HG03196 (cell line): ENCODE results near the gene CEP97.
"Not testable (repeated sequence)": the region's sequence is repeated elsewhere in the genome, so short reads cannot be mapped to it uniquely, and the experiment has no call there.

Experiments used
- ATAC-seq: cut with Tn5 transposase; IDR thresholded peaks from one replicate; pipeline ENCODE4 v1.9.1; 2021; ENCODE audit not compliant: unreplicated experiment

Gene CEP97, protein sequence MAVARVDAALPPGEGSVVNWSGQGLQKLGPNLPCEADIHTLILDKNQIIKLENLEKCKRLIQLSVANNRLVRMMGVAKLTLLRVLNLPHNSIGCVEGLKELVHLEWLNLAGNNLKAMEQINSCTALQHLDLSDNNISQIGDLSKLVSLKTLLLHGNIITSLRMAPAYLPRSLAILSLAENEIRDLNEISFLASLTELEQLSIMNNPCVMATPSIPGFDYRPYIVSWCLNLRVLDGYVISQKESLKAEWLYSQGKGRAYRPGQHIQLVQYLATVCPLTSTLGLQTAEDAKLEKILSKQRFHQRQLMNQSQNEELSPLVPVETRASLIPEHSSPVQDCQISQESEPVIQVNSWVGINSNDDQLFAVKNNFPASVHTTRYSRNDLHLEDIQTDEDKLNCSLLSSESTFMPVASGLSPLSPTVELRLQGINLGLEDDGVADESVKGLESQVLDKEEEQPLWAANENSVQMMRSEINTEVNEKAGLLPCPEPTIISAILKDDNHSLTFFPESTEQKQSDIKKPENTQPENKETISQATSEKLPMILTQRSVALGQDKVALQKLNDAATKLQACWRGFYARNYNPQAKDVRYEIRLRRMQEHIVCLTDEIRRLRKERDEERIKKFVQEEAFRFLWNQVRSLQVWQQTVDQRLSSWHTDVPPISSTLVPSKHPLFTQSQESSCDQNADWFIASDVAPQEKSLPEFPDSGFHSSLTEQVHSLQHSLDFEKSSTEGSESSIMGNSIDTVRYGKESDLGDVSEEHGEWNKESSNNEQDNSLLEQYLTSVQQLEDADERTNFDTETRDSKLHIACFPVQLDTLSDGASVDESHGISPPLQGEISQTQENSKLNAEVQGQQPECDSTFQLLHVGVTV

GRCh38 chr3:101724329-101725193 is at the start of gene CEP97:
CEP97 (plus strand) TSS chr3:101724614; CDS start chr3:101724677, 63 bp downstream.
- peak; percentile 92 for ATAC-seq

DNA sequence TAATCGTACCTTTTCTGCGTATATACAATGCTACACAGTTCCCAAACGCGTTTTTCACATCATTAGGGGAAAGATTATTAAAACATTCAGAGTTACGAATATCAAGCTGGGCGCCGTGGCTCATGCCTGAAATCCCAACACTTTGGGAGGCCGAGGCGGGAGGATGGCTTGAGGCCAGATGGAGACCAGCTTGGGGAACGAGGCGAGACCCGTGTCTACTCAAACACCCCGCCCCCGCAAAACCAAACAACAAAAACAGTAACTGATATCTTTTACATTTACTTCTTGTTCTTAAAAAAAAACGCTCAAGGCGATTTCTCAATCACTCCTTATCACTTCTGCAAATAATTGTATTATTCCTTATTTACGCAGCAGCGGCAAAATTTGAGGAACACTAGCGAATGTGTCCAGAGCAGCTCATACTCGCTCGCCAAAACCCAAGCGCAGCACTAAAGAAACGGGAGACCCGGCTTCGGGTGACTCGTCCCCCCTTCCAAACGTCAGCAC is 48.7 kb upstream of the CEP97 start:
- no peak for ATAC-seq

DNA sequence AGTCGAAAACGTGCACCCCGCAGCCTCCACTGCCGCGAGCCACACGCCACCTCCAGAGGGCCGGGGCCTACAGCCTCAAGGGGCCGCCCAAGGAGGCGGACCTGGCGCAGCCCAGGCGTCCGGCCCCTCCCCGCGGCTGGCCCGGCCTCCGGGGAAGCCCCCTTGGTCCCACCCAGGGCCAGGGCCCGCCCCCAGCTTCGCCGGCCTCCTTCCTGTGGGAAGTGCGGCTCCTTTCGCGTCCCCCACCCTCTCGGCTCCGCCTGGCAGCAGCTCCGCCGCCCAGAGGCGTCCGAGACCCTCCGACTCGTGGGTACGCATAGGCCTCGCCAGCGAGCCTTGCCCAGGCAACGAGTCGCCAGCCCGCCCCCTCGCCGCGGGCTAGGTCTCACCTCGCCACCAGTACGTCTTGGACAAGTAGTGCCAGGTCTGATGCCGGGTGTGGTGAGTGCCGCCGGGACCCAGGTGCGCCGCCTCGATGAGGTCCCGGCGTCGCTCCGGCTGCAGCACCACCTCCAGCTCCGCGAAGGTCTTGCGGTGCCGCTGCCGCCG is 48.1 kb upstream of the CEP97 start:
- peak; percentile 81 for ATAC-seq

GRCh38 chr3:101676765-101677435 is 47.5 kb upstream of the CEP97 start, which contains the start of gene ZBTB11:
ZBTB11 (minus strand) TSS chr3:101677132; CDS start chr3:101676914, 218 bp downstream.
- peak; percentile 83 for ATAC-seq

DNA sequence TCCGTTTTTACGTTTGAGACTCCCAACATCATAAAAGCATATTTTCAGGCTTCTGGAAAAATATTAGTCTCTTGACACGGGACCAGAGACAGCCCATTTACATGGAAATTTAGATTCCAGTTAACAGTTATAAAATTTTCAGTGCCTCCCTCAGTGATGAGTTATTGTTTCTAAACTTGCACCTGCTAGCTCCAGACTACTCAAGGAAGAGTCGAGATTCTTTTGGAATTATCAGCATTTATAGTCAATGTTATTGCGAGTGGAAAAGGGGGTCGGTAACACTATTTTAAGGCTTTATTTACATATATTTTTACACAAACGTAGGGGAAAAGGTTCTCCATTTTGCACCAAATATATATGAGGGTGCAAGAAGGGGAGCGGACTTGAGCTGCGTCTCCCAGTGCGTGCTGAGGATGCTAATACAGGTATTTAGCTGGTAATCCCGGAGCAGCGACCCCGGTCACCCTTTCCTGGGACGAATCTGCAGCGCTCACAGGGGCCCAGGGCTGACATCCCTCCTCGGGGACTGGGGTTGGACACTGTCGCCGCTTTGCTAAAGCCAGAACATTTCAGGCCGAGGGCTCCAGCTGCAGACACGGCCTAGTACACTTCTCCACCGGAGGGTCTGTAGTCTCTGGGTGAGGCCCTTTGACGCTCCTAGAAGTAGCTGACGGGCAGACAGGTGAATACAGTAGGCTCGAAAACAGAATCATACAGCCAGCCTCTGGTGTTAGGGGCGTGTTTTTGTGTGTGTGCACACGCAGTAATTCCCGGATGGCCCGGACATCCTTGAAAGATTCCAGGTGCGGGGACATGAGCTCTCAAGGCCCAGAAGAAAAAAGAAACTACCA is 46.8 kb upstream of the CEP97 start:
- ATAC-seq = no peak

DNA sequence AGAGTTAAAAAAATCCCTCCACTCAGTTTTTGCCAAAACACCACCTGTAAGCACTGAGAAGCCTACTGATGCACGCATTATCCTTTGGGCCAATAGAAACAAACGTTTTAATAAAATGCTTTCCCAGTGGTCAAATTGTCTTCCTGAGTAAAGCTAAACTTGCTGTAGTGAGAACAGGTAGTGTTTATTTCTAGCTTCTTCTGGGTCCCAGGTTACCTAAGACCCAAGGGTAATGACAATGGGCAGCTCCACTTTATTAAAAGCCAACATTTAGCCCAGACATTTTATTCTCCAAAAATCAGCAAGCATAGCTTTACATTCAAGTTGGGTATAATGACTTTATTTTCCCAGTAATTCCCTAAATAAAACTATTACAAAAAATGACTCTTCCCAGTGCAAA is 45.6 kb upstream of the CEP97 start:
- not testable (repeated sequence) for ATAC-seq

- no peak for ATAC-seq
These were observed 43.9 kb upstream of the CEP97 start for GRCh38 chr3:101680466-101680865.

GRCh38 chr3:101685050-101685400 is 39.4 kb upstream of the CEP97 start:
- no peak for ATAC-seq

DNA sequence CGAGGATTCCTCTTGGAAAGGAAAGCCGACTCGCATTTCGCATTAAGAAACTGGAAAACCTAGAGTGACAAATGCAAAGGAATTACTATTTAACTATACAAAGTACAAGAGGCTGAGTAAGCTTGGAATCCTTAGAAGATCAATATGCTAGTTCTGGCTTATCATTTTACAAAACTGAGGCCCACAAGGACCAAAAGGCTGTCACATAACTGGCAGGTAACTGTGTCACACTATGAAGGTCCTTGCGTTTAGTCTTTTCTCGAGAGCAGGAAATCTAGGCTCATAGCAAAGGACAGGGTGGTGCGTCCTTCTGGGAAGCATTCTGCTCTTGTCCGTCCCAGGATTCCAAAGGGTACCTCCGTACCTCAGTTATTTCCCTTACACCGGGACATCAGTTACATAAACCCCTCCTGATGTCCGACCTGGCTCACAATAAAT is 38.5 kb upstream of the CEP97 start:
- ATAC-seq = peak; percentile 4

GRCh38 chr3:101687142-101687931 is 37.1 kb upstream of the CEP97 start:
- no peak for ATAC-seq

DNA sequence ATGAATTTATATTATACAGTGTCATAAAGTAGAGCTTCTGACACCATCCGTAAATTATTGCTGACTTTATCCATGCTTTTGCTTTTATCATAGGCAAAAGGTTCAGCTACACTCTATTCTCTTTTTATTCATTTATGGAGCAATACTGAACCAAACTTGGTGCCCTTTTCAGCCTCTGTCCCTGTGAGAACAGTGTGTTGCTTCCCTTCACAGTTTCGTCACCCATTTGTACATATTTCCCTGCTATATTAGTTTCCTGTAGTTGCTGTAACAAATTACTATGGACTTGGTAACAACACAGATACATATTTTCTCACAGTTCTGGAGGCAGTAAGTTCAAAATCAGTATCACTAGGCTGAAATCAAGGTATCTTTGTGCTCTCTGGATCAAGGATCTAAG is 35.1 kb upstream of the CEP97 start:
- ATAC-seq = no peak

DNA sequence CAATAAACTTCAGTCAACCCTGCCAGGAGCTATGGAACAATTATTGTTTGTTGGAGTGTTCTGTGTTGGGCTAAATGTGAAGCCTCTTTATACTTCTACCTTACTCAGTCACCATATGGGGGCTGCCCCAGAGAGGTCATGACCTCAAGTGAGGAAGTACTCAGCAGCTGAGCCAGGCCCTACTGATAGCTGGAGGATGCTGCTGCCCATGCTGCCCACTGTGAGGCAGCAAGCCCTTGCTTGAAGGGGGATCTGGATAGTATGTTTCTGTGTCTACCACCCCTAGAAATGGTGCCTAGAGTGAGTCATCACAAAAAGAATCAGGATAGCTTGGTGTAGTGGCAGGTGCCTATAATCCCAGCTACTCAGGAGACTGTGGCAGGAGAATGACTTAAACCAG is 33.4 kb upstream of the CEP97 start:
- peak; percentile 39 for ATAC-seq

DNA sequence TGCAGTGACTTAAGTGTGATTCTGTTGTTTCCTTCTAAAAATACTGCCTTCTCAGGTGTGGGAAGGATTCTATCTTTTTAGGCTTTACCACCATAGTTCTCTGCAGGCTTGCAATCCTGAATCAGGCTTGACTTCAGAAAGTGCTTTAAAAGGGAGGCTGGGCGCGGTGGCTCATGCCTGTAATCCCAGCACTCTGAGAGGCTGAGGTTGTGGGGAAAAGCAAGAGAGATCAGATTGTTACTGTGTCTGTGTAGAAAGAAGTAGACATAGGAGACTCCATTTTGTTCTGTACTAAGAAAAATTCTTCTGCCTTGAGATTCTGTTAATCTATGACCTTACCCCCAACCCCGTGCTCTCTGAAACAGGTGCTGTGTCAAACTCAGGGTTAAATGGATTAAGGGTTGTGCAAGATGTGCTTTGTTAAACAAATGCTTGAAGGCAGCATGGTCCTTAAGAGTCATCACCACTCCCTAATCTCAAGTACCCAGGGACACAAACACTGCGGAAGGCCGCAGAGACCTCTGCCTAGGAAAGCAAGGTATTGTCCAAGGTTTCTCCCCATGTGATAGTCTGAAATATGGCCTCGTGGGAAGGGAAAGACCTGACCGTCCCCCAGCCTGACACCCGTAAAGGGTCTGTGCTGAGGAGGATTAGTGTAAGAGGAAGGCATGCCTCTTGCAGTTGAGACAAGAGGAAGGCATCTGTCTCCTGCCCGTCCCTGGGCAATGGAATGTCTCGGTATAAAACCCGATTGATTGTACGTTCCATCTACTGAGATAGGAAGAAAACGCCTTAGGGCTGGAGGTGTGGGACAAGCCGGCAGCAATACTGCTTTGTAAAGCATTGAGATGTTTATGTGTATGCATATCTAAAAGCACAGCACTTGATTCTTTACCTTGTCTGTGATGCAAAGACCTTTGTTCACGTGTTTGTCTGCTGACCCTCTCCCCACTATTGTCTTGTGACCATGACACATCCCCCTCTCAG is 32.4 kb upstream of the CEP97 start:
- not testable (repeated sequence) for ATAC-seq

DNA sequence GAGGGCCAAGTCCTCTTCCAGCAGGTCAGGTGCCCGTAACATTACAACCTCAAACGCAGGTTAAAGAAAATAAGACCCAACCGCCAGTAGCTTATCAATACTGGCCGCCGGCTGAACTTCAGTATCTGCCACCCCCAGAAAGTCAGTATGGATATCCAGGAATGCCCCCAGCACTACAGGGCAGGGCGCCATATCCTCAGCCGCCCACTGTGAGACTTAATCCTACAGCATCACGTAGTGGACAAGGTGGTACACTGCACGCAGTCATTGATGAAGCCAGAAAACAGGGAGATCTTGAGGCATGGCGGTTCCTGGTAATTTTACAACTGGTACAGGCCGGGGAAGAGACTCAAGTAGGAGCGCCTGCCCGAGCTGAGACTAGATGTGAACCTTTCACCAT is 30.9 kb upstream of the CEP97 start:
- not testable (repeated sequence) for ATAC-seq

DNA sequence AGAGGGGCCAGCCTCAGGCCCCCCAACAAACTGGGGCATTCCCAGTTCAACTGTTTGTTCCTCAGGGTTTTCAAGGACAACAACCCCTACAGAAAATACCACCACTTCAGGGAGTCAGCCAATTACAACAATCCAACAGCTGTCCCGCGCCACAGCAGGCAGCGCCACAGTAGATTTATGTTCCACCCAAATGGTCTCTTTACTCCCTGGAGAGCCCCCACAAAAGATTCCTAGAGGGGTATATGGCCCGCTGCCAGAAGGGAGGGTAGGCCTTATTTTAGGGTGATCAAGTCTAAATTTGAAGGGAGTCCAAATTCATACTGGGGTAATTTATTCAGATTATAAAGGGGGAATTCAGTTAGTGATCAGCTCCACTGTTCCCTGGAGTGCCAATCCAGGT is 29.6 kb upstream of the CEP97 start:
- ATAC-seq = not testable (repeated sequence)

DNA sequence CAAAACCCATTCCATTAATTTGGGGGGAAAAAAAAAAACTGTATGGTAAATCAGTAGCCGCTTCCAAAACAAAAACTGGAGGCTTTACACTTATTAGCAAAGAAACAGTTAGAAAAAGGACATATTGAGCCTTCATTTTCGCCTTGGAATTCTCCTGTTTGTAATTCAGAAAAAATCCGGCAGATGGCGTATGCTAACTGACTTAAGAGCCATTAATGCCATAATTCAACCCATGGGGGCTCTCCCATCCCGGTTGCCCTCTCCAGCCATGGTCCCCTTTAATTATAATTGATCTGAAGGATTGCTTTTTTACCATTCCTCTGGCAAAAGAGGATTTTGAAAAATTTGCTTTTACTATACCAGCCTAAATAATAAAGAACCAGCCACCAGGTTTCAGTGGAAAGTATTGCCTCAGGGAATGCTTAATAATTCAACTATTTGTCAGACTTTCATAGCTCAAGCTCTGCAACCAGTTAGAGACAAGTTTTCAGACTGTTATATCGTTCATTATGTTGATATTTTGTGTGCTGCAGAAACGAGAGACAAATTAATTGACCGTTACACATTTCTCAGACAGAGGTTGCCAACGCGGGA is 28.5 kb upstream of the CEP97 start:
- no peak for ATAC-seq
